ENCODE data around the gene GTF3C4.

- TF ChIP-seq CTCF (IDR thresholded peaks at IDR 0.05) = no peak
- TF ChIP-seq TCF12 (IDR thresholded peaks at IDR 0.05) = no peak
- TF ChIP-seq RAD21 (IDR thresholded peaks at IDR 0.05; ENCODE audit: low read length) = no peak
- no peak for TF ChIP-seq TEAD4 (IDR thresholded peaks at IDR 0.05; ENCODE audit: borderline replicate concordance, insufficient read depth)
- no peak for TF ChIP-seq USF2 (IDR thresholded peaks at IDR 0.05; ENCODE audit: borderline replicate concordance, low read depth, low read length)
- TF ChIP-seq MEF2A (IDR thresholded peaks at IDR 0.05; ENCODE audit: borderline replicate concordance, low read depth) = no peak
- no peak for TF ChIP-seq GATA2 (CRISPR knock-in tag; IDR thresholded peaks at IDR 0.05)
Measured at GRCh38 chr9:132627594-132627993, 42.7 kb upstream of the GTF3C4 start.
